CD4-positive, alpha-beta T cell (primary cell): ENCODE results near the gene DUSP10. TPM values are rescaled to one million over a fixed set of nuclear protein-coding genes. Genes with fewer than 3 reads are reported as not detected.

Experiments
- ATAC-seq: fragments of 200-7000 bp; cut with Tn5 transposase; one replicate; pipeline ENCODE4 v1.10.0; 2022; ENCODE audit warnings: mild to moderate bottlenecking; ENCODE audit not compliant: poor library complexity
- CTCF ChIA-PET: fragments of 350-600 bp; sonication (Branson Sonifier 250); formaldehyde crosslinking; loops from one replicate; lab custom pipeline; 2021; ENCODE audit warnings: antibody characterized with exemption, inconsistent platforms; lab: Charles Lee
- POLR2A ChIA-PET: fragments of 350-600 bp; sonication (Branson Sonifier 250); formaldehyde crosslinking; loops from one replicate; lab custom pipeline; 2021; ENCODE audit warnings: antibody characterized with exemption, inconsistent platforms; lab: Charles Lee
- DNase-seq, 14 experiments: peaks; one replicate each; pipeline ENCODE4 v3.0.0-alpha.2; 2013 to 2020; ENCODE audit warnings: mixed read lengths in 2 of 14
- H3K27ac ChIP-seq, 2 donors: one replicate each; pipeline versions ENCODE4 v1.5.1 to v1.7.0; 2013; ENCODE audit warnings: low read length in 2 of 2, low read depth in 1 of 2, mild to moderate bottlenecking in 1 of 2
- H3K27me3 ChIP-seq, 2 experiments: 1 replicate in 1 of 2; 2 replicates in 1 of 2; pipeline versions ENCODE4 v1.6.1 to v1.7.0; 2013; ENCODE audit warnings: low read length in 2 of 2, control low read depth in 1 of 2, mild to moderate bottlenecking in 1 of 2, moderate library complexity in 1 of 2; ENCODE audit not compliant: insufficient read depth in 2 of 2, control insufficient read depth in 1 of 2
- H3K36me3 ChIP-seq: one replicate; pipeline ENCODE4 v1.6.1; 2013; ENCODE audit warnings: low read length, control low read depth; ENCODE audit not compliant: insufficient read depth
- H3K4me1 ChIP-seq: one replicate; pipeline ENCODE4 v1.6.1; 2013; ENCODE audit warnings: low read length, control low read depth; ENCODE audit not compliant: insufficient read depth
- H3K4me3 ChIP-seq: one replicate; pipeline ENCODE4 v1.5.1; 2013; ENCODE audit warnings: mild to moderate bottlenecking, low read length, moderate library complexity
- H3K9me3 ChIP-seq, 2 experiments: 1 replicate in 1 of 2; 2 replicates in 1 of 2; pipeline versions ENCODE4 v1.6.1 to v1.7.0; 2013; ENCODE audit warnings: low read length in 2 of 2, mild to moderate bottlenecking in 2 of 2, control low read depth in 1 of 2, moderate library complexity in 1 of 2; ENCODE audit not compliant: control insufficient read depth in 1 of 2, insufficient read depth in 1 of 2
- H3K27ac Mint-ChIP-seq: one replicate; pipeline ENCODE4 v1.8.0; 2020; ENCODE audit warnings: mixed read lengths
- H3K27me3 Mint-ChIP-seq: one replicate; pipeline ENCODE4 v1.8.0; 2021; ENCODE audit warnings: mixed read lengths
- H3K36me3 Mint-ChIP-seq: one replicate; pipeline ENCODE4 v1.8.0; 2021; ENCODE audit warnings: low read depth, mixed read lengths
- H3K4me1 Mint-ChIP-seq: one replicate; pipeline ENCODE4 v1.8.0; 2021; ENCODE audit warnings: low read depth, mixed read lengths
- H3K4me3 Mint-ChIP-seq: one replicate; pipeline ENCODE4 v1.8.0; 2020; ENCODE audit warnings: mild to moderate bottlenecking, mixed read lengths
- H3K9me3 Mint-ChIP-seq: one replicate; pipeline ENCODE4 v1.8.0; 2020; ENCODE audit warnings: mixed read lengths
- CTCF ChIP-seq: fragments of 200-600 bp; IDR thresholded peaks from one replicate; pipeline ENCODE4 v1.8.0; 2022; ENCODE audit warnings: antibody characterized with exemption, mild to moderate bottlenecking
- intact Hi-C, 2 experiments: fragments of 100-400 bp; cut with DNase I in 1 of 2; cut with micrococcal nuclease in 1 of 2; formaldehyde crosslinking; loops; one replicate each; pipeline versions ENCODE4 v1.15.1 to v1.9.0; 2023 to 2025; cut with DNase I, micrococcal nuclease
- total RNA-seq, 174 experiments: library from RNA in 2 of 174; stranded (reverse) in 2 of 174; gene quantifications; one replicate each; pipeline ENCODE4 v1.2.3 and lab custom pipeline; 2021 to 2026

Gene DUSP10
- total RNA-seq, 2 experiments from 2014 or later, result 66.9 to 70.9 TPM

GRCh38 chr1:221777431-221778072 lies 35.7 kb upstream of the DUSP10 start:
- H3K4me3 ChIP-seq, result no peak overlapping the region
- H3K27me3 ChIP-seq, result no peaks in the 10 kb centered on the region
- ATAC-seq (peak; percentile 76), DNase-seq (peak in 6 of 14 experiments; percentile 16 to 89 (median 52))
- CTCF ChIA-PET, result no interaction called here
- H3K4me1 ChIP-seq, result peaks cover 54% of the 10 kb centered on the region
- Mint-ChIP-seq H3K27ac (peak overlapping the region; percentile 88), H3K9me3 (no peaks in the 10 kb centered on the region), H3K4me3 (peak overlapping the region; percentile 47), H3K36me3 (no peaks in the 10 kb centered on the region), H3K27me3 (no peaks in the 10 kb centered on the region), H3K4me1 (peaks cover 57% of the 10 kb centered on the region)
- POLR2A ChIA-PET, result interaction anchor here (1.5 to 7.9 kb wide), 3 partner anchors 12 to 65 kb away, joined by 3 to 72 read pairs (median 7); partner anchors contain the start of gene DUSP10
- H3K9me3 ChIP-seq, result no peaks in the 10 kb centered on the region
- intact Hi-C loops, result loop anchor here in 1 of 2 experiments (1.0 to 5.0 kb wide), 3 partner anchors 35 to 65 kb away; partner anchors contain the start of gene DUSP10
- no peaks in the 10 kb centered on the region for H3K36me3 ChIP-seq
- no peak for TF ChIP-seq CTCF
- H3K27ac ChIP-seq, result peak overlapping the region; percentile 43 to 59

GRCh38 chr1:221776495-221777301 lies 34.8 kb upstream of the DUSP10 start:
- CTCF ChIA-PET, result no interaction called here
- Histone ChIP-seq H3K27ac (peak overlapping the region in 1 of 2 donors; percentile 21), H3K4me1 (peaks cover 47% of the 10 kb centered on the region), H3K36me3 (no peaks in the 10 kb centered on the region), H3K27me3 (no peaks in the 10 kb centered on the region), H3K9me3 (no peaks in the 10 kb centered on the region), H3K4me3 (no peak overlapping the region)
- intact Hi-C loops, result loop anchor here in 1 of 2 experiments (5.0 kb wide), 1 partner anchor 36 kb away; no protein-coding TSS in a partner anchor
- Mint-ChIP-seq H3K9me3 (no peaks in the 10 kb centered on the region), H3K27me3 (no peaks in the 10 kb centered on the region), H3K27ac (no peak overlapping the region), H3K4me3 (no peak overlapping the region), H3K36me3 (no peaks in the 10 kb centered on the region), H3K4me1 (peaks cover 51% of the 10 kb centered on the region)
- ATAC-seq, result no peak
- POLR2A ChIA-PET, result interaction anchor here (1.5 to 7.9 kb wide), 2 partner anchors 13 to 34 kb away, joined by 3 to 72 read pairs; partner anchors contain the start of gene DUSP10
- TF ChIP-seq CTCF, result no peak
- DNase-seq, result peak in 2 of 14 experiments; percentile 23 to 35

- no peak overlapping the region for H3K27ac Mint-ChIP-seq
- ATAC-seq (no peak), DNase-seq (peak in 1 of 14 experiments; percentile 14)
- no peak overlapping the region for H3K4me3 Mint-ChIP-seq
- ChIA-PET CTCF (no interaction called here), POLR2A (interaction anchor here (1.2 to 7.9 kb wide), 2 partner anchors 33 to 936 kb away, joined by 3 to 72 read pairs; partner anchors contain the start of gene DUSP10)
- Histone ChIP-seq H3K36me3 (no peaks in the 10 kb centered on the region), H3K27me3 (no peaks in the 10 kb centered on the region), H3K4me1 (peaks cover 38% of the 10 kb centered on the region), H3K27ac (no peak overlapping the region), H3K4me3 (no peak overlapping the region), H3K9me3 (no peaks in the 10 kb centered on the region)
- peaks cover 45% of the 10 kb centered on the region for H3K4me1 Mint-ChIP-seq
- intact Hi-C loops, result loop anchor here in 1 of 2 experiments (5.0 kb wide), 1 partner anchor 37 kb away; no protein-coding TSS in a partner anchor
- H3K27me3 Mint-ChIP-seq, result no peaks in the 10 kb centered on the region
- H3K36me3 Mint-ChIP-seq, result no peaks in the 10 kb centered on the region
- no peaks in the 10 kb centered on the region for H3K9me3 Mint-ChIP-seq
- no peak for TF ChIP-seq CTCF
These were observed 33.3 kb upstream of the DUSP10 start for GRCh38 chr1:221775206-221775605.
